ENCODE results near the gene CD48. TPM values are rescaled to one million over a fixed set of nuclear protein-coding genes. Genes with fewer than 3 reads are reported as not detected.
"Not testable (repeated sequence)": the region's sequence is repeated elsewhere in the genome, so short reads cannot be mapped to it uniquely, and the experiment has no call there.

The CD48 gene
- polyA plus RNA-seq, 1 donor (not counting 4 experiments of a cell fraction or from before 2014, with no cell fraction given), result 0.07 TPM

DNA sequence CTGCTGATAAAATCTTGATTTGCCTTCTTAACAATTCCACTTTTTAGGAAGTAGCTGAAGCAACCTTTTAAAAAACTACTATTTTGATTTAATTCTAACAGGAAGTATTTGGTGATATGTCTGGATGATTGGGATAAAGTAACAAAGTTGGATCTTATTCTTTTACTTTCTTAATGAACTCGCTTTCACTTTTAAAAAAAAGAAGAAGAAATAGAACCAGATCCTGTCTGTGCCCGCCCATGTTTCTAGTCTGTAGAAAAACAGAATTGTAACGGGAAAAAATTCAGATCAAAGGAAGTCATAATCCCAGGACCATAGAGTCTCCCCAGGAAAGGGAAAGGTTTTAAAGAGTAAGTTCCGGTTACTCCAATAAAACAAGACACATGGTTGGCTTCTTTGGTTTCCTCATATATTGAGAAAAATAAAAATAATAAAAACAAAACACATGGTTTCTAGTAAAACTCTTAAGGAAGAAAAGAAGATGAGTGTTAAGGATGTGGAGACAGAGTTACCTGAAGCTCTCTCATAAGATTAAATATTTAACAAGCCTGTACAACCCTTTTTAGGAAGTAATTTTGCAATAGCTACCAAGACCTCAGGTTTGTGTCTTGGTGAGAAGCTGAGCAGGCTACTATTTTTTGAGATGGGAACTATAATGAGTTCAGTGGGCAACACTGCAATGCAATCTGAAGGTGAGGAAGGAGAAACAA is 4.9 kb downstream of the CD48 start:
- Histone ChIP-seq H3K36me3 (ENCODE audit: control insufficient read depth in 2 of 2, extremely low read depth in 1 of 2, insufficient read depth in 2 of 2, low read length in 2 of 2) (no peaks in the 10 kb centered on the region), H3K9ac (ENCODE audit: control insufficient read depth, extremely low read depth, insufficient read depth, low read length) (no peak overlapping the region), H3K4me2 (ENCODE audit: control insufficient read depth, extremely low read depth, insufficient read depth, low read depth, low read length) (no peak overlapping the region), H3K4me1 (ENCODE audit: control insufficient read depth, extremely low read depth, insufficient read depth, low read length) (no peaks in the 10 kb centered on the region), H3K9me1 (ENCODE audit: control insufficient read depth, extremely low read depth, insufficient read depth, low read length) (no peaks in the 10 kb centered on the region), H3K27me3 (ENCODE audit: control insufficient read depth, extremely low read depth, insufficient read depth, low read length) (no peaks in the 10 kb centered on the region), H3K9me3 (ENCODE audit: control insufficient read depth, low read depth, low read length) (no peaks in the 10 kb centered on the region), H3K79me2 (ENCODE audit: control insufficient read depth, insufficient read depth, low read length) (no peaks in the 10 kb centered on the region), H3K27ac (ENCODE audit: control insufficient read depth, insufficient read depth, low read length) (no peak overlapping the region), H4K20me1 (ENCODE audit: control insufficient read depth, extremely low read depth, insufficient read depth, low read length) (no peaks in the 10 kb centered on the region), H3K4me3 (ENCODE audit: control insufficient read depth in 2 of 3, extremely low read depth in 1 of 3, insufficient read depth in 2 of 3, low read depth in 1 of 3, low read length in 3 of 3) (no peak overlapping the region), H2AFZ (ENCODE audit: control insufficient read depth, low read length) (no peak overlapping the region)
- dilution Hi-C loops (cut with MboI; ENCODE audit: extremely low pct_ligation_motif_present, low sequenced_read_pairs), result no loop called here
- TF ChIP-seq EZH2 (IDR thresholded peaks at IDR 0.05; ENCODE audit: low read length), result no peak
- TF ChIP-seq, protein P1, sequence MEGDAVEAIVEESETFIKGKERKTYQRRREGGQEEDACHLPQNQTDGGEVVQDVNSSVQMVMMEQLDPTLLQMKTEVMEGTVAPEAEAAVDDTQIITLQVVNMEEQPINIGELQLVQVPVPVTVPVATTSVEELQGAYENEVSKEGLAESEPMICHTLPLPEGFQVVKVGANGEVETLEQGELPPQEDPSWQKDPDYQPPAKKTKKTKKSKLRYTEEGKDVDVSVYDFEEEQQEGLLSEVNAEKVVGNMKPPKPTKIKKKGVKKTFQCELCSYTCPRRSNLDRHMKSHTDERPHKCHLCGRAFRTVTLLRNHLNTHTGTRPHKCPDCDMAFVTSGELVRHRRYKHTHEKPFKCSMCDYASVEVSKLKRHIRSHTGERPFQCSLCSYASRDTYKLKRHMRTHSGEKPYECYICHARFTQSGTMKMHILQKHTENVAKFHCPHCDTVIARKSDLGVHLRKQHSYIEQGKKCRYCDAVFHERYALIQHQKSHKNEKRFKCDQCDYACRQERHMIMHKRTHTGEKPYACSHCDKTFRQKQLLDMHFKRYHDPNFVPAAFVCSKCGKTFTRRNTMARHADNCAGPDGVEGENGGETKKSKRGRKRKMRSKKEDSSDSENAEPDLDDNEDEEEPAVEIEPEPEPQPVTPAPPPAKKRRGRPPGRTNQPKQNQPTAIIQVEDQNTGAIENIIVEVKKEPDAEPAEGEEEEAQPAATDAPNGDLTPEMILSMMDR (optimal IDR thresholded peaks at IDR 0.05 in 1 of 3, IDR thresholded peaks at IDR 0.05 in 1 of 3, conservative IDR thresholded peaks at IDR 0.05 in 1 of 3; ENCODE audit: extremely low read depth in 1 of 3, insufficient read depth in 2 of 3, low read length in 3 of 3), result no peak
- no peak for DNase-seq (ENCODE audit: low read depth, low spot score)
- no peak for FAIRE-seq

- H3K4me2 ChIP-seq (ENCODE audit: control insufficient read depth, extremely low read depth, insufficient read depth, low read depth, low read length), result no peak overlapping the region
- no peak overlapping the region for H3K27ac ChIP-seq (ENCODE audit: control insufficient read depth, insufficient read depth, low read length)
- FAIRE-seq (no peak), DNase-seq (ENCODE audit: low read depth, low spot score) (no peak)
- H3K4me3 ChIP-seq (ENCODE audit: control insufficient read depth in 2 of 3, extremely low read depth in 1 of 3, insufficient read depth in 2 of 3, low read depth in 1 of 3, low read length in 3 of 3), result no peak overlapping the region
- no peaks in the 10 kb centered on the region for H3K9me3 ChIP-seq (ENCODE audit: control insufficient read depth, low read depth, low read length)
- TF ChIP-seq EZH2 (IDR thresholded peaks at IDR 0.05; ENCODE audit: low read length), result no peak
- TF ChIP-seq, protein P1 (optimal IDR thresholded peaks at IDR 0.05 in 1 of 3, IDR thresholded peaks at IDR 0.05 in 1 of 3, conservative IDR thresholded peaks at IDR 0.05 in 1 of 3; ENCODE audit: extremely low read depth in 1 of 3, insufficient read depth in 2 of 3, low read length in 3 of 3), result no peak
- H3K9me1 ChIP-seq (ENCODE audit: control insufficient read depth, extremely low read depth, insufficient read depth, low read length), result no peaks in the 10 kb centered on the region
- H3K9ac ChIP-seq (ENCODE audit: control insufficient read depth, extremely low read depth, insufficient read depth, low read length), result no peak overlapping the region
- no peaks in the 10 kb centered on the region for H3K4me1 ChIP-seq (ENCODE audit: control insufficient read depth, extremely low read depth, insufficient read depth, low read length)
- dilution Hi-C loops (cut with MboI; ENCODE audit: extremely low pct_ligation_motif_present, low sequenced_read_pairs), result no loop called here
- no peak overlapping the region for H2AFZ ChIP-seq (ENCODE audit: control insufficient read depth, low read length)
- H4K20me1 ChIP-seq (ENCODE audit: control insufficient read depth, extremely low read depth, insufficient read depth, low read length), result no peaks in the 10 kb centered on the region
- H3K36me3 ChIP-seq (ENCODE audit: control insufficient read depth in 2 of 2, extremely low read depth in 1 of 2, insufficient read depth in 2 of 2, low read length in 2 of 2), result no peaks in the 10 kb centered on the region
- no peaks in the 10 kb centered on the region for H3K79me2 ChIP-seq (ENCODE audit: control insufficient read depth, insufficient read depth, low read length)
- no peaks in the 10 kb centered on the region for H3K27me3 ChIP-seq (ENCODE audit: control insufficient read depth, extremely low read depth, insufficient read depth, low read length)
Measured at GRCh38 chr1:160705742-160706141, 5.9 kb downstream of the CD48 start.

- H3K4me1 ChIP-seq (ENCODE audit: control insufficient read depth, extremely low read depth, insufficient read depth, low read length); H4K20me1 ChIP-seq (ENCODE audit: control insufficient read depth, extremely low read depth, insufficient read depth, low read length); H3K27ac ChIP-seq (ENCODE audit: control insufficient read depth, insufficient read depth, low read length); FAIRE-seq; dilution Hi-C loops (cut with MboI; ENCODE audit: extremely low pct_ligation_motif_present, low sequenced_read_pairs); H3K79me2 ChIP-seq (ENCODE audit: control insufficient read depth, insufficient read depth, low read length); H3K4me2 ChIP-seq (ENCODE audit: control insufficient read depth, extremely low read depth, insufficient read depth, low read depth, low read length); H3K27me3 ChIP-seq (ENCODE audit: control insufficient read depth, extremely low read depth, insufficient read depth, low read length); H2AFZ ChIP-seq (ENCODE audit: control insufficient read depth, low read length); H3K9ac ChIP-seq (ENCODE audit: control insufficient read depth, extremely low read depth, insufficient read depth, low read length); H3K36me3 ChIP-seq (ENCODE audit: control insufficient read depth in 2 of 2, extremely low read depth in 1 of 2, insufficient read depth in 2 of 2, low read length in 2 of 2); H3K4me3 ChIP-seq (ENCODE audit: control insufficient read depth in 2 of 3, extremely low read depth in 1 of 3, insufficient read depth in 2 of 3, low read depth in 1 of 3, low read length in 3 of 3); H3K9me1 ChIP-seq (ENCODE audit: control insufficient read depth, extremely low read depth, insufficient read depth, low read length); DNase-seq (ENCODE audit: low read depth, low spot score); H3K9me3 ChIP-seq (ENCODE audit: control insufficient read depth, low read depth, low read length): not testable (repeated sequence)
Measured at GRCh38 chr1:160705212-160705621, 6.4 kb downstream of the CD48 start.

Measured in keratinocyte (primary cell).